Measurements from ENCODE around the gene TRIM62.

The TRIM62 gene

GRCh38 chr1:33097137-33097611 is 84.7 kb downstream of the TRIM62 start:
- DNase-seq (ENCODE audit: low spot score): no peak

- no peak for DNase-seq (ENCODE audit: low spot score)
Measured at GRCh38 chr1:33096363-33097005, 85.4 kb downstream of the TRIM62 start.

Data from AG08396 (cell line).